Retinal pigment epithelial cell (primary cell): ENCODE results near the gene SLC38A8.

Source experiments
- DNase-seq: peaks from one replicate; pipeline ENCODE4 v3.0.0-alpha.2; 2010; ENCODE audit warnings: low read depth
- H3K4me3 ChIP-seq: 2 replicates; pipeline ENCODE4 v1.5.1; 2011; ENCODE audit warnings: mild to moderate bottlenecking, low read length, control low read depth, moderate library complexity
- TF ChIP-seq, protein P1 (sequence below): conservative IDR thresholded peaks from 2 replicates; pipeline ENCODE4 v1.5.1; 2011; ENCODE audit warnings: low read depth, low read length, control low read depth, inconsistent platforms

Gene SLC38A8

DNA sequence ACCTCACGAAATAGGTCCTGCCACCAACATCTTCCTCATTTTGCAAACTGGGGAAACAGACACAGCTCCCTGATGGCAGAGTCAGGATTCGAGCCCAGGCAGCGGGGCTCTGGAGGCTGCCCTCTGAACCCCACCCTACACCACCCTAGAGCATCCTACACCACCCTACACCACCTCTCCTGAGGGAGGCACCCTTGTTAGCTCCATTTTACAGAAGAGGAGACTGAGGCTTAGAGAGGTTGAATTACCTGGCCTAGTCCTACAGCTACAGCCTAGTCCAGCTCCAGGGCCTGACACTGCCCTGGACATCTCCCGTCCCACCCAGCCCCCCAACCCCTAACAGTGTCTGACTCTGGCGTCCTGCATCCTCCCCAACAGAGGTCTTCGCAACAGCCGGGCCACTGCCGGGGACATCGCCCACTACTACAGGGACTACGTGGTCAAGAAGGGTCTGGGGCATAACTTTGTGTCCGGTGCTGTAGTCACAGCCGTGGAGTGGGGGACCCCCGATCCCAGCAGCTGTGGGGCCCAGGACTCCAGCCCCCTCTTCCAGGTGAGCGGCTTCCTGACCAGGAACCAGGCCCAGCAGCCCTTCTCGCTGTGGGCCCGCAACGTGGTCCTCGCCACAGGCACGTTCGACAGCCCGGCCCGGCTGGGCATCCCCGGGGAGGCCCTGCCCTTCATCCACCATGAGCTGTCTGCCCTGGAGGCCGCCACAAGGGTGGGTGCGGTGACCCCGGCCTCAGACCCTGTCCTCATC lies 77.7 kb downstream of the SLC38A8 start:
- no peak for DNase-seq
- TF ChIP-seq, protein P1, sequence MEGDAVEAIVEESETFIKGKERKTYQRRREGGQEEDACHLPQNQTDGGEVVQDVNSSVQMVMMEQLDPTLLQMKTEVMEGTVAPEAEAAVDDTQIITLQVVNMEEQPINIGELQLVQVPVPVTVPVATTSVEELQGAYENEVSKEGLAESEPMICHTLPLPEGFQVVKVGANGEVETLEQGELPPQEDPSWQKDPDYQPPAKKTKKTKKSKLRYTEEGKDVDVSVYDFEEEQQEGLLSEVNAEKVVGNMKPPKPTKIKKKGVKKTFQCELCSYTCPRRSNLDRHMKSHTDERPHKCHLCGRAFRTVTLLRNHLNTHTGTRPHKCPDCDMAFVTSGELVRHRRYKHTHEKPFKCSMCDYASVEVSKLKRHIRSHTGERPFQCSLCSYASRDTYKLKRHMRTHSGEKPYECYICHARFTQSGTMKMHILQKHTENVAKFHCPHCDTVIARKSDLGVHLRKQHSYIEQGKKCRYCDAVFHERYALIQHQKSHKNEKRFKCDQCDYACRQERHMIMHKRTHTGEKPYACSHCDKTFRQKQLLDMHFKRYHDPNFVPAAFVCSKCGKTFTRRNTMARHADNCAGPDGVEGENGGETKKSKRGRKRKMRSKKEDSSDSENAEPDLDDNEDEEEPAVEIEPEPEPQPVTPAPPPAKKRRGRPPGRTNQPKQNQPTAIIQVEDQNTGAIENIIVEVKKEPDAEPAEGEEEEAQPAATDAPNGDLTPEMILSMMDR: no peak
- no peak overlapping the region for H3K4me3 ChIP-seq

DNA sequence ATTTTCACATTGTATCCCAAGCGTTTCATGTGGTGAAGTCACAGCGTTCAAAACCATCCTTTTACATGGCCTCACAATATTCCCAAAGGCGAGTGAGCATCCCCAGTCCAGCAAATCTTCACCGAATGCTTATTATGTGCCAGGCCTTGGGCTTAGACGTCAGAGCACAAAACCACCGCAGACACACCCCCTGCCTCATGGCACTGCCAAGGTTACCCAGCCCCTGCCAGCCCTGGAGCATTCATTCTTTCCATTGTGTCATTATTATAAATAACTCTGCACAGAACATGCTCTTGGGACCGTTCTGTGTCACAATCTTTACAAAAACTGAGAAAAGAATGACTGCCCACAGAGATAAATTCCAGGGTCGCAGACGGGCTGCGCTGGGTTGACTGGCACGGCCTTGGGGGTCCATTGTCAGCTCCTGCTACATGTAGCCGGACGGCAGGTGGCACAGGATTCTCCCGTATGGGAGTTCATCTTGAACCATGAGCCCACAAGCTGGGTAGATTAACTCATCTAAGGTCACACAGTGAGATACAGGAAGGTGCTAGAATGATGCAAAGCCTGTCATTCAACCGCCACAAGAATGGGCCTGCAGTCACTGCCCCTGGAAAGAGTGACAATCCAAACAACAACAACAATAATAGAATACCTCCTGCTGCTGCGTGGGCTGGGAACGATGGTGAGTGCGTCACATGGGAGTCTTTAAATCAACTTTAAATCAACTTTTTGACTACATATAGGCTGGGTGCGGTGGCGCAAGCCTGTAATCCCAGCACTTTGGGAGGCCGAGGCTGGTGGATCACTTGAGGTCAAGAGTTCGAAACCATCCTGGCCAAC lies 79.1 kb downstream of the SLC38A8 start:
- TF ChIP-seq, protein P1: no peak
- no peak overlapping the region for H3K4me3 ChIP-seq
- DNase-seq: no peak

DNA sequence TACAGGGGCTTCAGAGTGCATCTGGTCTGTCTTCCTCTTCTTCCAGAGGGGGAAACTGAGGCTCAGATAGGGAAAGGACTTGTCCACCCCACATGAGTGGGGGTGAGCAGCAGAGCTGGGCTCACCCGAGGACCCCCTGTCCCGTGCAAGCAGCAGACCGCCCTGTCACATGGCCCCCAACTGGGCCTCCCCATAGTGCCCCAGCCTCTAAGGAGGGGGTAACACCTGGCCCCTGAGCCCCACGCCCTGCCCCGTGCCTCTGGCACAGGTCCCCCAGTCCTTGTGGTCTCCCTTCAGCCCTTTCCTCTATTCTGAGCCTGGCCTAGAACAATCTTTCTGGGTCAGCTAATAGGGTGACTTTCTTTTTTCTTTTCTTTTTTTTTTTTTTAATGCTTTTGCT lies 81.0 kb downstream of the SLC38A8 start:
- H3K4me3 ChIP-seq: no peak overlapping the region
- TF ChIP-seq, protein P1: no peak
- DNase-seq: no peak

DNA sequence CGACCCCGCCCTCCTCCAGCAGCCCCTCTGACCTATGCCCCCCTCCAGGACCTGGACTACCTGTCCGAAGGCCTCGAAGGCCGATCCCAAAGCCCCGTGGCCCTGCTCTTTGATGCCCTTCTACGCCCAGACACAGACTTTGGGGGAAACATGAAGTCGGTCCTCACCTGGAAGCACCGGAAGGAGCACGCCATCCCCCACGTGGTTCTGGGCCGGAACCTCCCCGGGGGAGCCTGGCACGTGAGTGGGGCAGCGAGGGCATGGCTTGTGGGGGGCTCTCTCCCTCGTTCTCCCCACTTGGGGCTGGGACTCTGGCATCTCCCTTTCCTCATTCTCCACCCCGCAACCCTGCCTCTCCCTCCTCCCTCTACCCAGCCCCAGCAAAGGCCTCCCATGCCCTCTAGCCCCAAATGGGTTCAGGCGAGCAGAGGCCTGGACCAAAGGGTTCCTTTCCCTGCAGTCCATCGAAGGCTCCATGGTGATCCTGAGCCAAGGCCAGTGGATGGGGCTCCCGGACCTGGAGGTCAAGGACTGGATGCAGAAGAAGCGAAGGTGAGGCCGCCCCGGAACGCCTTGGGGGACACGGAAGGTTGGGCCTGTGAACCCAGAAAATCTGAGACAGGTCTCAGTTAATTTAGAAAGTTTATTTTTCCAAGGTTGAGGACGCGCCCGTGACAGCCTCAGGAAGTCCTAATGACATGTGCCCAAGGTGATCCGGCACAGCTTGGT lies 81.9 kb downstream of the SLC38A8 start:
- TF ChIP-seq, protein P1: no peak
- H3K4me3 ChIP-seq: no peak overlapping the region
- no peak for DNase-seq
